ENCODE data around the gene IQGAP1.
A peak's percentile ranks its signal among the peaks of the same experiment; 100 is the strongest.

The IQGAP1 gene

DNA sequence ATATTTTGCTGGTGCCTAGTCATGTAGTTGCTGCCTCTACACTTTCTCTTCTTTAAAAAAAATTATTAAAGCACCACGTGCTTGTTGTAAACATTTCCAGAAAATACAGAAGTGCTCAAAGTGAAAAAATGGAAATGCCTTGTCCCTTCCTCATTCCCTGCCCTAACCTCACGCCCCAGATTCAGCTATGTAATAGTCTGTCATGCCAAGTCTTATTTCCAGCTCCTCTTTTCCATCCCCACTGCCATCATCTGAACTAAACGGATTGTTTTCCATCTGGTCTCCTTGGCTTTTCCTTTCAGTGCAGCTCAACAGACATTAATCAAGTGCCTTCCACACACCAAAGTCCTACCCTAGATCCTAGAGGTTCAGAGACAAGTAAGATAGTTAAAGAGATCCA lies 20.5 kb upstream of the IQGAP1 start:
- DNase-seq (ENCODE audit: low spot score) = no peak

DNA sequence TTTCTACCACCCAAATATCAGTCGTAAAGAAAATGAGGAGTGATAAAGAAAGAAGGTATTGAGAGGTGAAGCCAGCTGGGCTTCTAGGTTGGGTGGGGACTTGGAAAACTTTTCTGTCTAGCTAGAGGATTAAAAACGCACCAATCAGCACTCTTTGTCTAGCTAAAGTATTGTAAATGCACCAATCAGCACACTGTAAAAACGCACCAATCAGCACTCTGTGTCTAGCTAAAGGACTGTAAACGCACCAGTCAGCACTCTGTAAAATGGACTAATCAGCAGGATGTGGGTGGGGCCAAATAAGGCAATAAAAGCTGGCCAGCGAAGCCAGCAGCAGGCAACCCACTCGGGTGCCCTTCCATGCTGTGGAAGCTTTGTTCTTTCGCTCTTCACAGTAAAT lies 13.0 kb upstream of the IQGAP1 start:
- DNase-seq (ENCODE audit: low spot score) = no peak

DNA sequence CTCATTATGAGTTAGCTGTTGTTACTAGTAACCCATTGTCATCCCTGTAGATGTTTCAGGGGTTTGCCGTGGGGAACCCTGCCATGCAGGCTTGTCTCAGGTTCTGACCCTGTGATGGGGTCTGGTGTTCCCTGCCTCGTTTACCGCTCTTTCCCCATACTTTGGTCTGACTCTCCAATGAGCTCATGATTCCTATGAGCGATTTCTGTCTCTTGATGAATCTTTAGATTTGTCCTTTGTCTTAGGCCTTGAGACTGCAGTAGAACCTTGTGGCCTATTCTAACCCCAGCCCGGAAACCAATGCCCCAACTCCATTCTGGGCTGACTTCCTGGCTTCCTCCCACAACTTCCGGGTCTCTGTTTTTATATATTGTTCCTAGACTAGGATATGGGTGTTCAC lies 11.3 kb upstream of the IQGAP1 start:
- DNase-seq (ENCODE audit: low spot score) = no peak

DNA sequence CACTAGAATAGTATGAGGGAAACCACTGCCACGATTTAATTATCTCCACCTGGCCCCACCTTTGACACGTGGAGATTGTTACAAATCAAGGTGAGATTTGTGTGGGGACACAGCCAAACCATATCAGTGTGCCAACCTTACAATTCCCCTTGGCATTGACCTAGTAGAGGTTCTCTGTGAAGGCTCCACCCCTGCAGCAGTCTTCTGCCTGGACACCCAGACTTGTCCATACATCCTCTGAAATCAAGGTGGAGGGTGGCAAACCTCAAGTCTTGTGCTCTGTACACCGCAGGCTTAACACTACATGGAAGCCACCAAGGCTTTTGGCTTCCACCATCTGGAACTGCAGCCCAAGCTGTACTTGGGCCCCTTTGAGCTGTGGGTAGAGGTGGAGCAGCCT lies 8.8 kb upstream of the IQGAP1 start:
- no peak for DNase-seq (ENCODE audit: low spot score)

DNA sequence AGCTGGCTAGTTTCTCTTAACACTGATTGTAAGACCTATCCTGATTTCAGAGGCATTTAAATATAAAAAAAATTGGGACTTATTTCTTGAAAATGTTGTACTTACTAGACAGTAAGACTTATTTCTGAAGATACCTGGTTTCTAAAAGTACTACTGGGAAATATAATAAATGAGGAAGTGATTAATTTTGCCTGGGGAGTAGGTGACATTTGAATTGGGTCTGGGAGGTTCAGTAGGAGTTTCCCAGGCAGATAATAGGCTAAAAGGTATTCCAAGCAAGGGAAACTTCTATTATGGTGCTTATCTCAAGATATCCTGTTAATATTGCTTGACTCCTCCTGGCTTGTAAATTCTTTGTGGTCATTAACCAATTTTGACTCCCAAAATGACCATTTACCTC lies 6.5 kb upstream of the IQGAP1 start:
- DNase-seq (ENCODE audit: low spot score) = no peak

DNA sequence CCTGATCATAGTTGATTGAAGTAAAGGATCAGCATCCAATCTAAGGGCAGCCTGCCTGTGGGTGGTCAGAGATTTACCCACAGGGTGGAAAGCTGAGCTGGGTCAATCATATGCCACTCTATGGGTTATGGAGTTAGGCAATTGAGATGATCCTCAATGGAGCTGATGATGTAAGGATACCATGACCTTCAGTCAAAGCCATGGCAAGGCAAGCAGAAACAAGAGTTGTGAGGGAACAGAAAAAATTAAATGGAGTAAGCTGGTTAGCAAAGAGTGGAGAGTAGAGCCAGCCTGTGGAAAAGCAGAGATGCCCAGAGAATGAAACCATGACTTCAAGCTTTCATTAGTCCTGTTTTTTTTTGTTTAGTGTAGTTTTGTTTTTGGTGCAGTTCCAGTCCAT lies 5.7 kb upstream of the IQGAP1 start:
- DNase-seq (ENCODE audit: low spot score) = no peak

DNA sequence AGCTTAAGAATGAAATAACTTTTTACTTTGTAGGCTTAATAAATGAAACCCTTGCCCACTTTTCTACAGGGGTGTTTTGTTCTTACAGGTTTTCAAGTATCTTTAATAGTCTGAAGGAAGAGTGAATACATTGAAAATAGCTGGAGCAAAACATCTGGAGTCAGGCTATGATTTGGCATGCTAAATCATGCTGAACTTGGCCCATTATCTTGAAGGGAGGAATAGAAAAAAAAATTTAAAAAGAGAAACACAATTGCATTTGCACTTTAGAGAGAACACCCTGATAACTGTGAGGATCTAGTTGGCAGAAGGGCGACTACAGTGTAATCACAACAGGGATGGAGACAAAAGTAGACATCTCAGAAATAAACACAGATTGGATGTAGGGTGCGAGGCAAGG lies 1.8 kb upstream of the IQGAP1 start:
- DNase-seq (ENCODE audit: low spot score) = no peak

DNA sequence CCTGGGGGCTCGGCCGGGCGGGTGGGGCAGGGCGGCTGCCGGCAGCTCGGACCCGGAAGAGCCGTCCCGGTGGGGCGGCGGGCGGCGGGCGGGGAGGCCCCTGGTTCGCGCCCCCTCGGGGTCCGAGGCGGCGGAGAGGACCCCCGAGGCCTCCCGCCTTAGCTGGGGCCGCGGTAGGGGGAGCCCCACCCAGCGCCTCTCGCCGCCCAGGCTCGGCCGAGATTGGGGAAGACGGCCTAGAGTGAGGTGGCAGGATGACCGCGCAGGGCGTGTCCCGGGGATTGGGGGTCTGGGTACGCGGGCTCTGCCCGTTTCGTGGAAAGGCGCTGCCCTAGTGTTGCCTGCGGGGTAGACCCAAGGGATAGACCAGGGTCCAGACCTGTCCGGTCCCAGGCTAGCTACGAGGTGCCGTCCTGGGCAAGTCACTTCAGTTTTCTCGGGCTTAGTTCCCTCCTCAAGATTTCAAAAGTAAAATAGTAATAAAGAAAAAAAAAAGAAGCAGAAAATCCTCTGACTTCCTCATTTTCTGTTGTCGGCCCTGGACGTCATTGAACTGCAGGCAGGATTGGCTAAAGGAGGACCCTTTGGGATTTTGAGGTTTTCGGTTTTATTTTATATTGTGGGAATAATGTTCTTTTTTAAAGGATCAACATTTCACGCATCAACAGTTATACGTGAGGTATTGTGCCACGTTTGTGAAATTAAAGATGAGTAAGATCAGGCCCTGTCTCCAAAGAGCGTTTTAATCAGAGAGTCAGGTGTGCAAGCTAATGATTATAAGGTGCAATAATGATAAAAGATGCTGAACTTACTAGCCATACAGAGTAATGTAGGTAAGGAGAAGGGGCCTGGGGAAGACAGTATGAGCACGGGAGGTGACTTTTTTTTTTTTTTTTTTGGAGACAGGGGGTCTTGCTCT lies 679 bp downstream of the IQGAP1 start:
- DNase-seq (ENCODE audit: low spot score) = peak; percentile 50

DNA sequence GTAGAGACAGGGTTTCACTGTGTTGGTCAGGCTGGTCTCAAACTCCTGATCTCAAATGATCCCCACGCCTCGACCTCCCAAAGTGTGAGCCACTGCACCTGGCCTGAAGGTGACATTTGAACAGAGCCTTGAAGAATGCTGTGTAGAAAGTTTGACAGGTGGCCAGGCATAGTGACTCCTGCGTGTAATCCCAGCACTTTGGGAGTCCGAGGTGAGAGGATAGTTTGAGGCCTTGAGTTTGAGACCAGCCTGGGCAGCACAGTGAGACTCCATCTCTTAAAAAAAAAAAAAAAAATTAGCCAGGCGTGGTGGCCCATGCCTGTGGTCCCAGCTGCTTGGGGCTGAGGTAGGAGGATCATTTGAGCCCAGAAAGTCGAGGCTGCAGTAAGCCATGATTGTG lies 1.5 kb downstream of the IQGAP1 start:
- no peak for DNase-seq (ENCODE audit: low spot score)

DNA sequence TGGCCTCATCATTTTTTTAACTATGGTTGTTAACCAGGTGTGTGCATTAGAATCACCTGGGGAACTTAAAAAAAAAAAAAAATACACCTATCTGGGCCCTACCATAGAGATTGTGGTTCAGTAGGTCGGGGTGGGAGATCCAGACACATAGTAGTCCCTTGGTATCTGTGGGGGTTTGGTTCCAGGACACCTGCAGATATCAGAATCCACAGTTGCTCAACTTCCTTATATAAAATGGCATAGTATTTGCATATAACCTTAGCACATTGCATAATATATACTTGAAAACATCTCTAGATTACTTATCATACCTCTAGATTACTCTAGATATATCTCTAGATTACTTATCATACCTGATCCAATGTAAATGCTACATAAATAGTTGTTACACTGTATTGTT lies 5.0 kb downstream of the IQGAP1 start:
- no peak for DNase-seq (ENCODE audit: low spot score)

DNA sequence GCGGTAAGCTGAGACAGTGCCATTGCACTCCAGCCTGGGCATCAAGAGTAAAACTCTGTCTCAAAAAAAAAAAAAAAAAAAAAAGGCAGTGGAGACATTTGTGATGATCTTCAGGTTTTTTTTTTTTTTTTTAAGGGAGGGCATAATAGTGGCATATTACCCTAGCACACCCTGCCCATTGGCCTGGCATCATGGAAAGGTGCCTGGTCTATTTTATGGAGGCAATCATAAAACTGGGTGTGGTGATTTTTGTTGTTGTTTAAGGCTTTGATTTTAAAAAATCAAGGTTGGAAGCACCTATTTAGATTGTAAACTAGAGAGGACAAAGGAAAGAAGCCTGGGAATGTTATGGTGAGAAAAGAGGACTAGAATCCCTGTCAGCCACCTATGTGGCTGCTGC lies 6.0 kb downstream of the IQGAP1 start:
- no peak for DNase-seq (ENCODE audit: low spot score)

DNA sequence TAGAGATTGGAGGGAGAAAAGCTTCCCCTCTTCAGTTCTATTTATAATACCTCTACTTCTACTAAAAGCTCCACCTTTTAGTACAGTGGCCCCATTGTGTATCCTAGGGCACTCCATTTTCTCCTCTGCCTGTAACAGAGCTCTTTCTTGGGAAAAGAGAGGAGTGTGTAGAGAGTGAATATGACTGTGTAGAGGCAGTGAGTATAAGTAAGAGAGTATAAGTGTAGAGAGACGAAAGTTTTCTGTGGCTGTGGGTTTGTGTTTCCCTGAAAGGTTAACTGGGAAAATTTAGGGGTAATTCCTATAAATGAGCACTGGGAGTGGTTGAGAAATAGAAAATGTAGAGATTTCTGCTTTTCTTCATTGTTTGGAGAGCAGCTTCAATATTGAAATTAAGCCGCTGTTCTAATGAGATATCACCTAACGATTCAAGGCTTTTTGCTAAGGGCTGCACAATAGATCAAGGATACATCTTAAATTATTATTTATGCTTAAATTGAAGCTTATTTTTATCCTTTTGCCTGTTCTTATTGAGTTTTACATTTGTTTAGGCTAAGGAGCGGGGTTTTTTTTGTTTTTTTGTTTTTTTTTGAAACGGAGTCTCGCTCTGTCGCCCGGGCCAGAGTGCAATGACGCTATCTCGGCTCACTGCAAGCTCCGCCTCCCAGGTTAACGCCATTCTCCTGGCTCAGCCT lies 6.9 kb downstream of the IQGAP1 start:
- no peak for DNase-seq (ENCODE audit: low spot score)

DNA sequence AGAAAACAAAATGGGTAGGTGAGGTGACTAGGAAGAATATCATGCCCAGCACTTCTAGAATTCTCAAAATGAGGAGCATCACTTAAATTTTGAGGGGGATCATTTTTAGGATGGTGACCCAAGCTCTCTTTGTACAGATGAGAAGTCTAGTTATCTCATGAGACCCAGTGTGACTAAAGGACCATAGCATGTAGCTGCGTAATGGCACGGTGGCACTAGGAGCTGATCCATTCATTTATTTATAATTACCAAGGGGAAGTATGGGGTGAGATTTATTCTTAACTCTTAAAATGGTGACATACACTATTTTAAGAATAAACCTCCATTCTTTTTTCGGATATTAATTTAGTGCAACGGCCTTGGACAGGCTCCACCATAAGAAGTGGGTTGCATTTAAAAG lies 8.3 kb downstream of the IQGAP1 start:
- no peak for DNase-seq (ENCODE audit: low spot score)

DNA sequence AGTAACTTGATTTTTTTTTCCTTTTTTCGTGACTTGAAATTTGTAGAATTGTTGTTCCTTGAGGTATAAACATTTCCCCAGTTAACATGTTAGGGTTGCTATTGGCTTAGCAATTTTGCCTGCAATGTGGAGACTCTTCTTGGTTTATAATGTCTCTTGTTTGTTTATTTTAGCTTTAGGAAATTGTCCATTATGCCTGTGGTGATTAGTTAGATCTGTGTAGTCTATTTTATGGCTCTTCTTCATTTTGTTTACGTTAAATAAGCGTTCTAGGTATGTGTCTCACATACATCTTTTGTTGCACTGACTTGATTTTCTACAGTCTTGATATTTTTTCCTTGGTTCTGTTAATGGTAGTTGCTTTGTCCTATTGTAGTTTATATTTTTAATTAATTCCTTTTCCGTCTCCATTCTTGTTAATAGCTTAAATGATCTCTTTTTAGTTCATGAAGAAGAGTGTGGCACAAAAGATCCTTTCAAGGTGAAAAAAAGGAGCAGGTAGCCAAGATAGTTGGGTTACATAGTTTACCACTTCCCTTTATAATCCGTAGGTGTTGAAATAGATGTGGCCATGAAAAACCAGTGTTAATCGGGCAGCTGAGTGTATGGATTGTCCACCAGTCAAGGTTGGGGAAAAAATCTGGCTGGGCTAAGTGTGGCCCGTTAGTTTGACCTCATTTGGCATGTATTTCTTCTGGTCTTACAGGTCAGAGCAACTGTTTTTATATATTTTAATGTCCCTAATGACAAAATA lies 12.1 kb downstream of the IQGAP1 start:
- no peak for DNase-seq (ENCODE audit: low spot score)

DNA sequence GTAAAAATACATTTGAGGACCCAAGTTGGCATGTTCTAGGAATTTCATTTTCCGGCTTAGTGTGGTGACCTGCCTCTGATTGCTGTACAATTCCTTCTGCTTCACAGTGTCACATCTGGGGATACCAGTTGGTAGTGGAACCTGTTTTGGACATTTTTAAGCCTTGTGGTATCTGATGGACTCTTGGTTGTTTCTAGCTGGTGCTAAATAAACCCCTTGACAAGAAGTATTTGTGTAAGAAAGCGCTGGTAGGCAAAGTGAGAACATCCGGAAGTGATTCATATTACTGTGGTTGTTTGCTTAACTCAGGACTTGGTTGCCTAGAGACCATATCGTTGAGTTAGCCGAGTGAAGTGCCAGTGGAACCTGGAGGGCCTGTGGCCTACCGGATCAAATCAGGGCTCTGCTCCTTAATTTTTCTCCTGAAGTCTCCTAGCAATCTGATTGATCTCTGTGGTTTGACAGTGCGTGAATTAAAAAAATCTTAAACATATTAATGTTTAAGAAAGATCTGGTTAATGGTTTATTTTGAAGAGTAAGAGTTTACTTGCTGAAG lies 12.8 kb downstream of the IQGAP1 start:
- peak; percentile 81 for DNase-seq (ENCODE audit: low spot score)

DNA sequence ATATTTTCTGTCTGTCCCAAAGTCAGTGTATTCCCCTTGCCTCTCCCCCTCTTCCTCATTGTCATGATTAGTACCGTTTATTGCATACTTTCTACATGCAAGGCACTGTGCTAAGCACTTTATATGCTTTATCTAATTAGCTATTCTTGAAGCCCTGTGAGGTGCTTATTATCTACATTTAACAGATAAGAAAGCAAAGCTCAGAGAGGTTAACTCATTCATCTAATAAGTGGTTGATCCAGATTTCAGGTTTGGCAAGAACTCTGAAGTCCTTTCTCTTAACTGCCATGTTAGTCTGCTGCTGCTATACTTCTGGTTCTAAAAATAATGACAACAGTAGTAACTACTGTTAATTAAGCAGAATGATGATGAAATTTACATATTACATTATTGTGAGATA lies 13.5 kb downstream of the IQGAP1 start:
- no peak for DNase-seq (ENCODE audit: low spot score)

DNA sequence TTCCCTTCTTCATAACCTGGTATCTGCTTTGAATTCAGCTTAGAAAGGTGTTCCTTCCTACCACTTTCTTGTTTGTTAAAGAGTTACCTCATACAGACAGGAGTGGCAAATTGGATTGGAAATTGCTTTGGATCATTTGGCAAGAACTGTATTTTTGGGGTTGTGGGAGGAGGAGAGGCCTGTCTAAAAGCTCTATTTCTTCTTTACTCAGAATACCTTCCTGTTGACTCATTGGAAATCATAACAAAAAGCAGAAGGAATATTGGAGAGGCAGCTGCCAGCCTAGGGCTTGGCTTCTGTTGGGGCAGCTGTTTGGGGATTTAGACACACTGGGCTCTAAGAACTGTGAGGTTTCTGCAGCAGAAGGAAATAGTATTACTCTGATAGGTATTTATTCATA lies 14.2 kb downstream of the IQGAP1 start:
- no peak for DNase-seq (ENCODE audit: low spot score)

DNA sequence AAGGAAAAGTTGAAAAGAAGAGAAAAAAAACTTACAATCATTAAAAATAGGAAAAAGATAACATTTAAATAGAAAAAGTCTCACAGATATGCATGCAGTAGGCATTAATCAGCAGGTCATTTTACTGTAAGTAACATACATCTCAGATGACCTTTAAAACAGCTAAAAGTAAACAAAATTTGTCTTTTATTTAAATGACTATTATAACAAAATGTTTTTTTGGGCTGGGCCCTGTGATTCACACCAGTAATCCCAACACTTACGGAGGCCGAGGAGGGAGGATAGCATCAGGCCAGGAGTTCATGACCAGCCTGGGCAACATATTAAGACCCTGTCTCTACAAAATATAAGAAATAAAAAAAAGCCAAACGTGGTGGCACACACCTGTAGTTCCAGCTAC lies 14.7 kb downstream of the IQGAP1 start:
- no peak for DNase-seq (ENCODE audit: low spot score)

DNA sequence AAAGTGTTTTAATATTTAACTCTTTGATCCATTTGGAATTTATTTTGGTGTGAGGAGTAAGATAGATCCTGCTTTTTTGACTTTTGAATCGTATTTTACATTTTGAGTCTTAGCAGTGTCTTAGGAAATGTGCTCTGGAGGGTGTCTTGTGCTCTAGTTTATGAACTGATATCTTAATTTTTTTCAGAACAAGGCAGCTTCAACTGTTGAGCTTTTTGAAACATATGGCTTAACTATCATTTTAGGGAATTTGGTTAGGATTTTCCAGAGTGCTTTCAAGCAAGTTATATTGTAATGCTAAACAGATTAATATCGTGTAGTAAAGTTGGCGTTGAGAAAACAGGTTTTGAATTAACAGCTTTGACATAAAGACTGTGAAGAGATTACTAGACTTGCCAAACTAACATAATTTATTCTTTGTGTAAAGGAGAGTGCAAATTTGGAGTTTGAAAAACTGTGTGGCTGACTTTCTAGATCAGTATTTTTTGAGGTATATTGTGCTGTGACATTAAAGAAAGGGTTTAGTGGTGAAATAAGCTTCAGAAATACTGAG lies 17.1 kb downstream of the IQGAP1 start:
- no peak for DNase-seq (ENCODE audit: low spot score)

DNA sequence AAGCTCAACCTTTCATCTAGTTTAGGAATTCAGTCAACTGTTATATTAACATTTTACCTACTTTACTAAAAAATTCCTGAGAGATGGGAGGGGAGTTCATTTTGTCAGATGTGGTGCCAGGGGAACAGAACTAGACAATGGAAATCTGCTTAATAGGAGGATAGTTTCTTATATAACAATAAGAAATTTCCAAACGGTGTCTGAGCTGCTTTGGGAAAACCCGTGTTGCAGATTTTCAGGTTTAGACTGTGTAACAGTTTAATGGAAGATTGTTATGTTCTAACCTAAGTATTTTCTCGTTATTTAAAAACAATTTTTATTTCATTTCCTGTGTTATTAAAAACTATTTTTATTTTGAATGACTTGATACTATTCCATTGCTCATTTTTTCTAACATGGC lies 19.3 kb downstream of the IQGAP1 start:
- no peak for DNase-seq (ENCODE audit: low spot score)

DNA sequence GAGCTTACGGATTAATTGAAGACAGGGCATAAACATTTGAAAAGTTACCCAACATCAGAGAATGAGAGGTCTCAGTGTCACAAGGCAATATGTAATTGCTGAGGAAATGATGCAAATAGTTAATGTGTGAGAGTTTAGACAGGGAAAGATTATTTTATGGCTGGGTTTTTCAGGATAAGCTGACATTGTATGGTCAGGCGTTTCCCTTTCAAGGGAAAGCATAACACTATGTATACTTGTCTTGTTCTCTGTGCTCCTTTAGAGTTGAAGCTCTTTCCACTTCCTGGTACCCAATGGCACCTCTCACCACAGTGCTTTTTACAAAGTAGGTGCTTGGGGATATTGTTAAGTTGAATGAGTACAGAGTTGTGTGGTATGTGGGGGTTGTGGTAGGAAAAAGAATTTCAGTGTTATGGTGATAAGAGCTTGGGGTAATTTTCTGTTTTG lies 19.9 kb downstream of the IQGAP1 start:
- DNase-seq (ENCODE audit: low spot score) = no peak

DNA sequence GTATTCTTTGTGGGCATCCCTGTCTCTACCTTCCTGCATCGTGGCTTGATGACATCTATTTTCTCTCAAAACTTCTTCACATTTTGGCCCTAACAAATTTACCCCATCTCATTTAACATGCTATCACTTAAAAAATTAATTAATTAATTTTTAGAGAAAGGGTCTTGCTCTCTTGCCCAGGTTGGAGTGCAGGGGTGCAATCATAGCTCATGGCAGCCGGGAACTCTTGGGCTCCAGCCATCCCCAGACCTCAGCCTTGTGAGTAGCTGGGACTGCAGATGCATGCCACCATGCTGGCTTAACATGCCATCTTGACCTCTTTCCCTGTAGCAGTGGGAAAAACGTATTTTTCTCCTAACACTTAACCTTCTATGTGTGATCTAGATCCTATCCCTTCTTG lies 20.6 kb downstream of the IQGAP1 start:
- DNase-seq (ENCODE audit: low spot score) = no peak

Data from HuH-7.5 (cell line).